Non-pigmented ciliary epithelial cell (primary cell): ENCODE results near the gene SEC61A2.
"Not testable (repeated sequence)": the region's sequence is repeated elsewhere in the genome, so short reads cannot be mapped to it uniquely, and the experiment has no call there.

ENCODE experiments used
- DNase-seq: peaks from one replicate; pipeline ENCODE4 v3.0.0-alpha.2; 2010; ENCODE audit warnings: low read depth

SEC61A2 gene

DNA sequence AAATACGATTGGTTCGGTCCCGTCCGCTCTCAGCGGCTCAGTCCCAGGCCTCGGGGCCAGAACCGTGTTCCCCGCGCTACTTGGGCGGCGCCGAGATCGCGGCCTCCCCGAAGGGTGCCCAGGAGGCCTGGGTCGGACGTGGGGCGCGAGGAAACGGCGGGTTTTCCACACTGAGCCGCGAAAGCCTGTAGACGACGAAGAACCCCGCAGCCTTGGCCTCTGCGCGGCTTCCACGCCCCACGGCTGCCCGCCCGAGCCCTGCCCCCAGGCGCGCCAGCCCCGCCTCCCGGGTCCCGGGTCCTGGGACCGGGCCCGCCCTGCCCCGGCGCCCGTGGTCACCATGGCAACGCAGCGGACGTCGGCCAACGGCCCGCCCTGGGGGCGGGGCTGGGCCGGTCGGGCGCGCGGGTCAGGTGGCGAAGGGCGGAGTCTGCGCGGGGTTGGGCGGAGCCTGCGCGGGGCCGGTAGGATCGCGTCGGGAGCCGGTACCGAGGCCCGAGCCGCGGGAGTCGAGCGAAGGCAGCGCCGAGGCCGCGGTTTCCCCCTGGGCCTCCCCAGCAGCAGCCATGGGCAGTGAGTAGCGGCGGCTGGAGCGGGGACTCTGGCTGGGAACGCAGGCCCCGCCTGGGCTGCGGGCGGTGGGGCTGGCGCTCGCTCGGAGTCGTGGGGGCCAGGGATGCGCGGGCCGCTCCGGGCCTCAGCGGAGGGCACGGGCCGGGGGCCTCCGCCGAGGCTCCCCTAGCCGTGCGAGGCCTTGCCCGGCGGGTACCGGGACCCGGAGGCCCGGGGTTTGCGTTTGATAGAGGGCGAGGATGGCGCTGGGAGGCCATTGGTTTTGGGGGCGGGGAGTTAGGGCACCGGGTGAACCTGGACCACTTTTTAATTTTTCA lies at the start of gene SEC61A2:
Gene SEC61A2 (plus strand): TSS at position 456 of the 890 bp plus-strand sequence. CDS start 111 bp downstream, at position 567.
- DNase-seq, result peak; percentile 26

DNA sequence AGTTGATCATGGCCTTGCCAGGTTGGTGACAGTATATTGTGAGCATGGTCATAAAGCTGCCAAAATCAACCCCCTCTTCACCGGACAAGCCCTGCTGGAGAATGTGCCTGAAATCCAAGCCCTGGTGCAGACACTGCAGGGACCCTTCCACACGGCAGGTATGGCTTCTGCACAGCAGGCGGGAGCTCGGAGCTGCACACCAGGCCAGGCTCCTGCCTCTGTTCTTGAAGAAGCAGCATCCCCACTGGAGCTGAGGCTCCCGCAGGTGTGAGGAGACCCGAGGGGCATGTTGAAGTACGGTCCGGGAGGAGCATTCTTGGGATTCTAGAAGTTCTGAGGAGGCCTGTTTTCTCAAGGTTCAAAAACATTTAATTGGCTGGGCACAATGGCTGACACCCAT lies 48.0 kb upstream of the SEC61A2 start:
- no peak for DNase-seq

DNA sequence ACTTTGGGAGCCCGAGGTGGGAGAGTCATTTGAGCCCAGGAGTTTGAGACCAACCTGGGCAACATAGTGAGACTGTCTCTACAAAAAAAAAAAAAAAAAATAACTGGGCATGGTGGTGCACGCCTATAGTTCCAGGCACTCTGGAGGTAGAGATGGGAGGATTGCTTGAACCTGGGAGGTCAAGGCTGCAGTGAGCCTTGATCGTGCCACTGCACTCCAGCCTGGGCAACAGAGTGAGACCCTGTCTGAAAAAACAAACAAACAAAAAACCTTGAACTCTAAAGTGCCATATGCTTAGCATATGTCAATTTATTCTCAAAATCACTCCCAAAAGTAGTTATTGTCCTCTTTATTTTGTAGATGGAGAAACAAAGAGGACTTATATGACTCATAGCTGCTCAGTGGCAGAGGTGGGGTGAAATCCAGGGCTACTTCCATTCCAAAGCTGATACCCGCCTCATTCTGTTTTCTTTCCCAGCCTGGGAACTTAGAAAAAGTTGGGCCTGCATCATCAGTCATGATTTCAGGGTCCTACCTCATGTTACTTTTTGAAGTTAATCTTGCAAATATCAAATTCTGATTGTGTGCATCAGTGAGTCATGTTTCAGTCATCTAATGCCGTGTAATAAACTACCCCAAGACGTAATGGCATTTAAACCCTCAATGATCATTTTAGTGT lies 47.5 kb upstream of the SEC61A2 start:
- DNase-seq, result no peak

DNA sequence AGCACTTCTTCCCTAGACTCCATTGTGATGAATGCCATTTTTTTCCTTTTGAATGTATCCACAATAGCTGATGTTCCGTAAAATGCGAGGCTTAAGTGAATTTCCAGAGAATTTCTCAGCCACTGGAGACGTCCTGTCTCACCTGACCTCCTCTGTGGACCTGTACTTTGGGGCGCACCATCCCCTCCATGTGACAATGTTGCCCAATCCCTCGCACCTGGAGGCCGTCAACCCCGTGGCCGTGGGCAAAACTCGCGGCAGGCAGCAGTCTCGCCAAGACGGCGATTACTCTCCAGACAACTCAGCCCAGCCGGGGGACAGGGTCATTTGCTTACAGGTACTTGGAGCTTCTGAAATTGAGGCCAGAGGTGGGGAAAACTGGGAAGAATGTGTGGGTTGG lies 40.6 kb upstream of the SEC61A2 start:
- DNase-seq, result no peak

DNA sequence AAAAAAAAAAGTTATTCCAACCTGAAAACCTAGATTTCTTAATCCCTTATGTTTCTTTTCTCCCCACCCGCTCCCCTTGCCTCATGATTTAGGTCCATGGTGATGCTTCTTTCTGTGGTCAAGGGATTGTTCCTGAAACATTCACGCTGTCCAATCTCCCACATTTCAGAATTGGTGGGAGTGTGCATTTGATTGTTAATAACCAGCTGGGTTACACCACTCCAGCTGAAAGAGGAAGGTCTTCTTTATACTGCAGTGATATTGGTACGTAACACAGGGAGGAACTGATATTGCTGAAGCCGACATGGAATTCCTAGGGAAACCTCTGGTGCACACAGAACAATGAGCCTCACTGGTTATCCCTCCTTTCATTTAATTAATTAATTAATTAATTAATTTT lies 38.1 kb upstream of the SEC61A2 start:
- no peak for DNase-seq

DNA sequence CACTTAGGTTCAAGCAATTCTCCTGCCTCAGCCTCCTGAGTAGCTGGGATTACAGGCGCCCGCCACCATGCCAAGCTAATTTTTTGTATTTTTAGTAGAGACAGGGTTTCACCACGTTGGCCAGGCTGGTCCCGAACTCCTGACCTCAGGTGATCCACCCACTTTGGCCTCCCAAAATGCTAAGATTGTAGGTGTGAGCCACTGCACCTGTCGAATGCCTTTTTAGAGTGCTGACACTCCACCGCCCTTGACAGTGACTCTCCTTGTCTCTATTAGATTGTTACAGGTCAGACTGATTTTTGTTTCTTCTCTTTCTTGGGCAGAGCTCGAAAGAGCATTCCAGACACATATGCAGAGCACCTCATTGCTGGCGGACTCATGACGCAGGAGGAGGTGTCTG lies 32.1 kb upstream of the SEC61A2 start:
- not testable (repeated sequence) for DNase-seq

DNA sequence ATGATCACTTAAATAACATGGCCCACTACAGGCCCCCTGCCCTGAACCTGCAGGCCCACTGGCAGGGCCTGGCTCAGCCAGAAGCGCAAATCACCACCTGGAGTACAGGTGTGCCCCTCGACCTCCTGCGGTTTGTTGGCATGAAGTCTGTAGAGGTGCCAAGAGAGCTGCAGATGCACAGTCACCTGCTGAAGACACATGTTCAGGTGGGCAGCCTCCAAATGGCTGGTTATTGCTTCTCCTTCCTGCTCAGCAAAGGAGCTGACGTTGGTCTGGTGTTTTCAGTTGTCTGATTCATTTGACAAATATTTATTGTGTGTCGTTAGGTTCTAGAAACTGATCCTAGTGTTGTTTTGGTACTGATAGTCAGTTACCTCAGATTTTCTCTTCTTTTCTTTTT lies 31.7 kb upstream of the SEC61A2 start:
- peak; percentile 8 for DNase-seq

DNA sequence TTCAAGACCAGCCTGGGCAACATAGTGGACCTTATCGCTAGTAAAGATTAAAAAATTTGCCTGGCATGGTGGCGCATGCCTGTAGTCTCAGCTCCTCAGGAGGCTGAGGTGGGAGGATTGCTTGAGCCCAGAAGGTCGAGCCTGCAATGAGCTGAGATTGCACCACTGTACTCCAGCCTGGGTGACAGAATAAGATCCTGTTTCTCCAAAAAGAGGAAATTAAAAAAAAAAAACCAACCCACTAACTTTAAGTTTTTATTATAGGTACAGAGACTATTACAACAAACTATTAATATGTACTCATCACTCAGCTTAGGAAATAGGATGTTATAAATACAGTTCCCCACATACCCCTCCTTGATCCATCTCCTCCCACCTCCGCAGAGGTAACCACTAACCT lies 30.5 kb upstream of the SEC61A2 start:
- DNase-seq, result no peak

DNA sequence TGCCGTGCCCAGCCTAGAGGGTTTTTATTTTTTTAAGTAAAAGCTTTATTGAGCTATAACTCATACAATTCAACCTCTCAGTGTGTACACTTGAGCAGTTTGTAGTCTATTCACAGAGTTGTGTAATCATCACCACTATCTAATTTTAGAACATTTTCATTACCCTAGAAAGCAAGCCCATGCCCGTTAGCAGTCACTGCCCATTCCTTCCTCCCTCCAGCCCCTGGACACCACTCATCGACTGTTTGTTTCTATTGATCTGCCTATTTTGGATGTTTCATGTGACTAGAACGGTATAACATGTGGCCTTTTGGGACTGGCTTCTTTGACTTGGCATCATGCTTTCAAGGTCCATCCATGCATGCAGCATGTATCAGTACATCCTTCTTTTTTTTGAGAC lies 25.7 kb upstream of the SEC61A2 start:
- no peak for DNase-seq

DNA sequence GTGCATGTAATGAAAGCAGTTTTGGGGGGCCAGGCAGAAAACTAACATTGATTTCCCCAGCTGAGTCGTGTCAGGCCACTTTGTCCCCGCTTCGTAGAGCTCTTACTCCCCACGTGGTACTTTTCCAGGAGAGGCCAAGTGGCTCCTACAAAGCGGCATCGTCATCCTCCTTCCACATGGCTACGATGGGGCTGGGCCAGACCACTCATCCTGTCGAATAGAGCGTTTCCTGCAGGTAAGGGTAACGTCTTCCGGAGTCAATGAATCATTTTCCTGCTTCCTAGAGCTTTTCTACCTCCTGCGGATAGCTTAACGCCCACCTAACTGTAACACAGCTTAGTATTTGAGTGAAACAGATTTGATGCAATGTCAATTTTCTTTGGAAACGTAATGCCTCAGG lies 21.7 kb upstream of the SEC61A2 start:
- no peak for DNase-seq

DNA sequence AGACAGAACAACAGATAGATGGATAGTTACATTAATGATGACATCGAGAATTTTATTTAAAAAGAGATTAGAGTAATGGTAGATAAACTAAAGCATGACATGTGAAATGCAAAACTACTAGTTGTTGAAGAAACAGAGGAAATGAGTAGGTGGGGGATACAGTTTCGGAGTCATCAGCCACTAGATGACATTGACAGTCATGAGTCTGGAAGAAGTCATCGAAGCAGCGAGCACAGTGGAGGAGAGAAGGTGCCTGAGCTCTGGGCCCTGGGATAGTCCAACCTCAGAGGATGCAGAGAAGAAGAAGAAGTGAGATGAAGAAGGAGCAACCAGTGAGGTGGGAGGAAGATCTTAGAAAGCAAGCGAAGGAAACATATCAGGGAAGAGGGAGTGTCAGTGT lies 20.2 kb upstream of the SEC61A2 start:
- no peak for DNase-seq

DNA sequence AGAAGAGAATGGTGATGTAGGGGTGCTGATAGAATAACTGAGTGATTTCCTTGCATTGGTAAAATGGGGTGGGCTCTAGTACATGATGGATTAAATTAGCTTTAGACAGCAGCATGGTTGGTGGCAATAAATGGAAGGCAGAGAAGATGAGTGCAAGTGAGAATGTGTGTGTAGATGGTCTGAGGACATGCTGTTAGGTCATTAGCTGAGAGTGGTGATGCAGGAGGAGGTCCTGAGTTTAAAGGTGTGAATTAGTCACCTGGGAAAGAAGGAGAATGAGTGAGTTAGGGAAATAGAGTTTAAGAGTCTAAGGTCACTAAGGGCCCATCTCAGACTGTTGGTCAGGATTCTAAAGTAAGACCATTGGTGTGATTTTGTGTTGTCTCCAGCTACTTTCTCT lies 17.9 kb upstream of the SEC61A2 start:
- no peak for DNase-seq

DNA sequence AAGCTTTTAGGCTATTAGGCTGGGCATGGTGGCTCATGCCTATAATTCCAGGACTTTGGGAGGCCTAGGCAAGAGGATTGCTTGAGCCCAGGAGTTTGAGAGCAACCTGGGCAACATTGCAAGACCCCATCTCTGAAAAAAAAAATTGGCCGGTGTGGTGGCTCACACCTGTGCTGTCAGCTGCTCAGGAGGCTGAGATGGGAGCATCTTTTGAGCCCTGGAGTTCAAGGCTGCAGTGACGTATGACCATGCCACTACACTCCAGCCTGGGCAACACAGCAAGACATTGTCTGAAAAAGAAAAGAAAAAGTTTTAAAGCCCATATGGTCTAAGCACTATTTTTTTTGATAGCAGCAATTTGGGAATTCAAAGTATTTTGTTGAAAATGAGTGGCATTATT lies 15.8 kb upstream of the SEC61A2 start:
- DNase-seq, result no peak

DNA sequence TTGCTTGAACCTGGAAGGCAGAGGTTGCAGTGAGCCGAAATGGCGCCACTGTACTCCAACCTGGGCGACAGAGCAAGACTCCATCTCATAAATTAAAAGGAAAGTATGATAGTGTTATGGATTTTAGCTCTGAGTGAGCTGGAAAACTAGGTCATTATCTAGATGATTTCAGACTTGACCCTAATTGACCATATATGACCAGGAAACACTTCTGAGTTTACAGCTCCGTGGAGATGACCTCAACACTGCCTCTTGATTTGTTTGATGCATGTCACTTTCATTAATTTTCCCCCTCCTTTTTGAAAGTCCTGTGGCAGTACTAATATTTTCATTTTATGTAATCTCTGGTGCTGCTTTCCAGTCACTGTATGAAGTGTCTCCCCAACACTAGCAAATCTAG lies 7.8 kb upstream of the SEC61A2 start:
- no peak for DNase-seq

DNA sequence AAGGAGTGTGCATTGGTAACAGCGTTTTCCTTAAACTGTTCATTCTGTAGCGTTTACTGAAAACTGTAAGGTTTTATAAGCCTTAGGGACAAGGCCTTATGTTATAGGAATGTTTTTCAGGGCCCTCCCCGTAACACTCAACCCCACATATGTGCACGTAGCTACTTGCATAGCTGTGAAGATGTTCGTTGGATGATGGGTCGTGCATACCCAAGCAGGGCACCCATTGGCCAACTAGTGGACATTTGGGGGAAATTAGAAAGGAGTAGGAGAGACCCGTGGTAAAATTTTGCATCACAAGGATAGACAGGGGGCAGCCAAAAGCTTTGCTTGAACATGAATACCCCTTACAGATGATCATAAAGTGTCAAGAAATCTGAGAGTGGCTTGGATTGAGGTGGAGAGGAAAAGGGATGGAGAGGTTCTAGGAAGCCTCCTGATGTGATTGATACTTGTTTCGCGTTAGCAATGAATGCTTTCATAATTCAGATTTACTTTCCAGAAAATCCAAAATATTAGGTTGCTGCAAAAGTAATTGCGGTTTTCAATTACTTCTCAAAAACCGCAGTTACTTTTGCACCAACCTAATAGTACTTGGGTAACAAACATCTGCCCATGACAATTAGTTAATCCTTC lies 878 bp downstream of the SEC61A2 start:
- DNase-seq, result peak; percentile 38

DNA sequence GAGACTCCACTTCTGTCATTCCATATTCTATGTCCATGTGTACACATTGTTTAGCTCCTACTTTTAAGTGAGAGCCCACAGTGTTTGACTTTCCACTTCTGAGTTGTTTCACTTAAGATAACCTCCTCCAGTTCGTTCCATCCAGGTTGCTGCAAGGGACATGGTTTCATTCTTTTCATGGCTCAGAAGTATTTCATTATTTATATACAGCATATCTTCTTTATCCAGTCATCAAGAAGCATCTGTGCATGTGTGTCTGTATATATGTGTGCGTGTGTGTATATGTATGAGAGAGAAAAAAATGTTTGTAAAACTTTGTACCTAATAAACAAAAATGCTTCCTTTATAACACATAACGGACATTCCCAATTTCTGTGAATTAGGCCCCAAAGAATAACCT lies 6.2 kb downstream of the SEC61A2 start:
- no peak for DNase-seq

DNA sequence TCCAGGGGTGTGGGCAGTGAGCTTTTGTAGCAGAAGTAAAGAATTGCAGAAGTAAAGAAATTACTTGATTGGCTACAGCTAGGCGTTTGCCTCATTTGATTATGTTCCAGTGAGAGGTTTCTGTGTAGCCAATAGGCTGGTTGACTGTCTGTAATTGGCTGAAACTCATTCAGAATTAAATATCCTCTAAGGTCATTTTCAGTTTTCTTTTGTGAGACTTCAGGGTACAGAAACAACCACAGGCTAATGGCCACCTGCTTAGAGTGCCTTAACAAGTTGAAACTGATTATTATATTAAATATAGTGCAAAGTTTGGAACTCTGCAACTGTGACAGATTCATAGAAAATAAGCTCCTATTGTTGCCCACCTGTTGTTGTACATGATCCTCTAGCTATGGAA lies 10.6 kb downstream of the SEC61A2 start:
- no peak for DNase-seq

DNA sequence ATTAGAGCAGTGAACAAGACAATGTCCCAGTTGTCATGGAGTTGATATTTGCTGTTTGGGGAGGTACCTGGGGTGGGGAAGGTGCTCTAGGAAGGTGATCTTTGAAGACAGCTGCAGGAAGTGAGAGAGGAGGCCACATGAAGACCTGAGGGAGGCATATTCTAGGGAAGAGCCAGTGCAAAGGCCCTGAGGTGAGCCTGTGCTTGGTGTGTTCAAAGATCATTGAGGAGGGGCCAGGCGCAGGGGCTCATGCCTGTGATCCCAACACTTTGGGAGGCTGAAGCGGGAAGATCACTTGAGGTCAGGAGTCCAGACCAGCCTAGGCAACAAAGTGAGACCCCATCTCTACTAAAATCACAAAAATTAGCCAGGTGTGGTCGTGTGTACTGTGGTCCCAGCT lies 15.1 kb downstream of the SEC61A2 start:
- no peak for DNase-seq

DNA sequence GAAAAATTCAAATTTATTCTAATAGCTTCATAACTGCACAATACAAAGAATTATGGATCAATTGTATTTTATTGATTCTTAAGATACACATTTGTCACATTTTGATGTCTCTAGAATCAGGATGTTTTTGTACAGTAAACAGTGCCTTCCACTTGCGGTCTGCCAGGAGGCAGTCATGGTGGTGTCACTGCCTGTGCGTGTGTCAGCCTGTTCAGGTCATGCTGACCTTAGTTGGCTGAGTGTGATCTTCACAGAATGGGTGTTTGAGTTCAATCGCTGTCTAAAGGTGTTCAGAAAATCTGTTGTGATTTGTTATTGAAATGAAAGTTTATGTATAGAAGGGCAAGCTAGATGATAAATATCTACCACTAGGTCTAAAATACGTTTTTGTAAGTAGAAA lies 20.7 kb downstream of the SEC61A2 start:
- no peak for DNase-seq

DNA sequence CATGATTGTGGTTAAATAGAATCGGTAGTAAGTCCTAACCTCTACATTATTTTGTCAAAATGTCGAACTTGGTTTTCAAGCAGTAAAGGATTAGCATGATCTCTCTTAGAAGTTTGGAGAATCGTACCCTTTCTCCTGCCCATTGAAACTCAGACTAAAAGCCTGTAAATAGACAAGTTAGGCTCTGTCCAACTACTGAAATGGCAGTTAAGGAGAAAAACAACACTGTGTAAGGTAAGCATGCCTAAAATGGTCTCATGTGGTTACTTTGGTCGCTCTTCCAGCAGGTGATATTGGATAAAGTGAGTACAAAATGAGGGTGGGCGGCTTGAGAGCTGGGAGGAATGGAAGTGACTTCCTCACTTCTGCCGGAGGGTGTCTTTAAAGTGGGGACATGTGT lies 25.0 kb downstream of the SEC61A2 start:
- no peak for DNase-seq

DNA sequence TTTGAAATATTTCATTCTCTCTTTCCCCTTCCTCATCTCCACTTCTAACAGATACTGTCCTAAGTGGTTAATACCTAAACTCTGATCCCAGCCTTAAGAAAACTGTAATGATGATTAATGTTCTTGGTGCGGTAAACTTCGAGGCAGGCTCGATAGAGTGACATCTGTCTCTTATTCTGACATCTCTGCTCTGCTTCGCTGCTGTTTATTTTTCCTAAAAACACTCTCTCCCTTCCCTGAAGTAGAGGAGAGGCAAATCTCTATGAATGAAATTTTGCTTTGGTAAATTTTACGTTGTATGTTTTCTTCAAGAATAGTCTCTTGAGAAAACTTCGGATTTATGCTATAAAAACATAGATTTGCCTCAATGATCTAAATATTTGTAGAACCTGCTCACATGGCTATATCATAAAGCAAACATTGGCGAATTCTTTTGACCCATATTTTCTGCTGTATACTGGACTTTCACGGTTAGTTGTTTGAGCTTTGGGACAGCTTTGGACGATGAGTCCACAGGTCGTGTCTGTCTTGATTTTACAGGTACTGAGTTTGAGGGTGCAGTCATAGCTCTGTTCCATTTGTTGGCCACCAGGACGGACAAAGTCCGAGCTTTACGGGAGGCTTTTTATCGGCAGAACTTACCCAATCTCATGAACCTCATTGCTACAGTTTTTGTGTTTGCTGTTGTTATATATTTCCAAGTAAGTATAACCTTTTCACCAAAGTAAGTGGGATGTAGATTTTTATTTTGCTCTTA lies 27.1 kb downstream of the SEC61A2 start:
- DNase-seq, result no peak

DNA sequence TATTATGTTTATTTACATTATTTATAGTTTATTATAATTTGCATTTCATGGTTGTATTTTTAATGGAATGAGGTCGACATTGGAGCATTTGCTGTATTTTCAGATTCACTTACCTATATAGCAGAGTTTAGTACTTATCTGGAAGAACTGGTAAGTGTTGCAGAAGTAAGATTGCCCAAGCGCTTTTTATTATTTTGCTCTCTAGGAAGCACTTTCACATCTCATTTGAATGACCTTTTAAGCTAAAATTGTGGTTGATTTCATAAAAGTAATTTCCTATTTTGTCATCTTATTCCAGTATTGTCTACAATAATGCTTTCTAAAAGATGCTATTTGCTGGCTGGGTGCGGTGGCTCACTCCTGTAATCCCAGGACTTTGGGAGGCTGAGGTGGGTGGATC lies 28.6 kb downstream of the SEC61A2 start:
- no peak for DNase-seq
